ENCODE results near the gene NNMT. TPM values are rescaled to one million over a fixed set of nuclear protein-coding genes. Genes with fewer than 3 reads are reported as not detected.

NNMT gene
- polyA plus RNA-seq = 1 to 10 TPM in 1 of 3 donors, under 1 TPM in 1, not detected in 1; 0.68 to 1.0 TPM

DNA sequence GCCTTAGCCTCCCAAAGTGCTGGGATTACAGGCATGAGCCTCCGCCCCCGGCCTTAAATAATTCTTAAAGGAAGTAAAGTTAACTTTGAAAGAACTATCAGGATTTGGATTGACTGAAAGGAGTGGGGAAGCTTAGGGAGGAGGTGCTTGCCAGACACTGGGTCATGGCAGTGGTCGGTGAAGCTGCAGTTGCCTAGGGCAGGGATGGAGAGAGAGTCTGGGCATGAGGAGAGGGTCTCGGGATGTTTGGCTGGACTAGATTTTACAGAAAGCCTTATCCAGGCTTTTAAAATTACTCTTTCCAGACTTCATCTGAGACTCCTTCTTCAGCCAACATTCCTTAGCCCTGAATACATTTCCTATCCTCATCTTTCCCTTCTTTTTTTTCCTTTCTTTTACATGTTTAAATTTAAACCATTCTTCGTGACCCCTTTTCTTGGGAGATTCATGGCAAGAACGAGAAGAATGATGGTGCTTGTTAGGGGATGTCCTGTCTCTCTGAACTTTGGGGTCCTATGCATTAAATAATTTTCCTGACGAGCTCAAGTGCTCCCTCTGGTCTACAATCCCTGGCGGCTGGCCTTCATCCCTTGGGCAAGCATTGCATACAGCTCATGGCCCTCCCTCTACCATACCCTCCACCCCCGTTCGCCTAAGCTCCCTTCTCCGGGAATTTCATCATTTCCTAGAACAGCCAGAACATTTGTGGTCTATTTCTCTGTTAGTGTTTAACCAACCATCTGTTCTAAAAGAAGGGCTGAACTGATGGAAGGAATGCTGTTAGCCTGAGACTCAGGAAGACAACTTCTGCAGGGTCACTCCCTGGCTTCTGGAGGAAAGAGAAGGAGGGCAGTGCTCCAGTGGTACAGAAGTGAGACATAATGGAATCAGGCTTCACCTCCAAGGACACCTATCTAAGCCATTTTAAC is at the start of gene NNMT:
Gene NNMT, plus strand, starts transcription at position 724 of the 929 bp plus-strand sequence. Its CDS starts 158 bp downstream, at position 882.
- Mint-ChIP-seq H3K27ac (no peak within 1 kb of the TSS), H3K4me3 (no peak within 1 kb of the TSS), H3K27me3 (ENCODE audit: low read depth in 3 of 3) (peaks cover 2 to 16% (median 2%) of the 10 kb centered on the region in 3 donors)

DNA sequence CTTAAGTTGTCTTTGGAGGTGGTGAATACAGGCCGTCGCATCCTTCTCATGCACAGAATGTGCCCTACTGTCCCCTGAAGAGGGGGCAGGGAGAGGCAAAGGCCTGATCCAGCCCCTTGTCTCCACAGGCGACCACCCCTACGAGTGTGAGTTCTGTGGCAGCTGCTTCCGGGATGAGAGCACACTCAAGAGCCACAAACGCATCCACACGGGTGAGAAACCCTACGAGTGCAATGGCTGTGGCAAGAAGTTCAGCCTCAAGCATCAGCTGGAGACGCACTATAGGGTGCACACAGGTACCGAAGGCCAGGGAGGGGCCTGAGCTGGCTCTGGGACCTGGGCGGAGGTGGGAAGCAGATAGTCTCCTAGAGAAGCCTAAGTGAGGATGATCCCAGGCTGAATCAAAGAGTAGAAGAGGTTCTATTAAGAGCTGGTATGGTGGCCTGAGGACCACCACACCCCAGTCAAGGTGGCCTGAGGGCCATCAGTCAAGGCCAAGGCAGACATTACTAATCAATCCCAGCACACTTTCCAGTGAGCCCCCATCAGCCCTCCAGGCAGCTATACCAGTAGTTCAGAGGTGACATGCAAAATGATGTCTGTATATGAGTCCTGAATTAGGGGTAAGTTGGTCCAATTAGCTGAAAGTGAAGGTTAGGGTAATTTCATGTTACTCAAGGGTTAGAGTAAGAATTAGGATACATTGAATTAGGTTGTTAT is 49.0 kb upstream of the NNMT start:
- Mint-ChIP-seq H3K36me3 (peaks cover 13 to 34% (median 24%) of the 10 kb centered on the region in 3 donors), H3K4me3 (peak overlapping the region in 4 of 5 donors; percentile 10 to 70 (median 40)), H3K4me1 (peaks cover 29 to 52% of the 10 kb centered on the region in 2 donors), H3K27me3 (ENCODE audit: low read depth in 3 of 3) (peaks cover 0 to 20% (median 5%) of the 10 kb centered on the region in 3 donors), H3K9me3 (no peaks in the 10 kb centered on the region), H3K27ac (peak overlapping the region; percentile 32 to 84 (median 72))
- peak in 2 of 3 donors; percentile 31 to 34 for DNase-seq

More for the DNA sequence above, at the start of gene NNMT:
- Mint-ChIP-seq H3K4me1 (no peaks in the 10 kb centered on the region), H3K9me3 (peaks cover 0 to 2% (median 0%) of the 10 kb centered on the region in 6 donors), H3K36me3 (no peaks in the 10 kb centered on the region)
- DNase-seq = no peak

DNA sequence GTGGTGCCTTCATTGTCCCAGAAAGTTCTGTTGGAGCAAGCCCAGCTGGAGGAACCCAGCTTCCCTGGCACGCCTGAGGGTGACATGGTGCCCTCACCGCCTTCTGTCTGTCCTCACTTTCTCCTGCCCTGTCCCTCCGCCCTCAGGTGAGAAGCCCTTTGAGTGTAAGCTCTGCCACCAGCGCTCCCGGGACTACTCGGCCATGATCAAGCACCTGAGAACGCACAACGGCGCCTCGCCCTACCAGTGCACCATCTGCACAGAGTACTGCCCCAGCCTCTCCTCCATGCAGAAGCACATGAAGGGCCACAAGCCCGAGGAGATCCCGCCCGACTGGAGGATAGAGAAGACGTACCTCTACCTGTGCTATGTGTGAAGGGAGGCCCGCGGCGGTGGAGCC is 46.0 kb upstream of the NNMT start:
- peaks cover 14 to 31% (median 24%) of the 10 kb centered on the region in 3 donors for H3K36me3 Mint-ChIP-seq
- DNase-seq = no peak
- H3K4me1 Mint-ChIP-seq = peaks cover 25 to 41% of the 10 kb centered on the region in 2 donors
- H3K27ac Mint-ChIP-seq = peak overlapping the region in 1 of 6 donors; percentile 43
- no peaks in the 10 kb centered on the region for H3K9me3 Mint-ChIP-seq
- peaks cover 4 to 20% (median 15%) of the 10 kb centered on the region in 3 donors for H3K27me3 Mint-ChIP-seq (ENCODE audit: low read depth in 3 of 3)
- no peak overlapping the region for H3K4me3 Mint-ChIP-seq

DNA sequence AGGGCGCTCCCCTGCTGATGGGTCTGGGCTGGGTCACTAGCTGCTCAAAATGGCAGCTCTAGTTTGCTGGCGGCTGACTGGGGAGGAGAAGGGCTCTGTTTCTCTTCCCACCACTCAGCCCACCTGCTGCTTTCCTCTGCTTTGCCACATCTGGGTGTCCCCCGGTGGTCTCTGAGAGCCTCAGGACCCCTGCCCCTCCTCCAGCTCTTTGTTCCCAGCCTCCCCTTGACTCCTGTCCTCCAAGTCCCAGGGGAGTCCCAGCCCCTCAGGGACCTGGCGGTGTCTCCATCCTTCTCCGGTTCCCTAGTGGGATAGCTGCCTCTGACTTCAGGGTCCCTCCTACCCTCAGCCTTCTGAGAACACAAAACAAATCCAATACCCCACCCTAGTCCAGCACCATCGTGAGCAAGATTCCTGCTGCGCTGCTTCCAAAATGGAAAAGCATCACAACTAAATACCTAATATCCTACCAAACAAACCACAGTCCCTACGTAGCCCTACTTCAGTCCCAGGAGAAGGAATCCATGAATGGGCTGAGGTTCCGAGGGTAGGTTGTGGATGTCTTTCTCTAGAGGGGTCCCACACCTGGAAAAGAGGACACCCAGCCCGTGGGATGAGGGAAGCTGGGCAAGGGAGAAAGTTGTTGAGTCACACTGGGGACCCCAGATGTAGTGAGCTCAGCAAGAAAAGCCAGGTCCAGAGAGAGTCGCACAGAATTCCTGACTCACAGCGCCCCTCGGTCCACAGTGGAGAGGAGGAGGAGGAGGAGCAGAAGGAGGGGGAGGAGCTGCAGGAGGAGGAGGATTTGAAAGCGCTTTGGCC is 45.0 kb upstream of the NNMT start:
- H3K9me3 Mint-ChIP-seq = no peaks in the 10 kb centered on the region
- H3K27me3 Mint-ChIP-seq (ENCODE audit: low read depth in 3 of 3) = peaks cover 4 to 16% (median 15%) of the 10 kb centered on the region in 3 donors
- peak overlapping the region in 4 of 6 donors; percentile 62 to 69 (median 68) for H3K27ac Mint-ChIP-seq
- peaks cover 16 to 30% of the 10 kb centered on the region in 2 donors for H3K4me1 Mint-ChIP-seq
- H3K4me3 Mint-ChIP-seq = peak overlapping the region in 1 of 5 donors; percentile 2
- H3K36me3 Mint-ChIP-seq = peaks cover 18 to 35% (median 24%) of the 10 kb centered on the region in 3 donors
- DNase-seq = no peak

DNA sequence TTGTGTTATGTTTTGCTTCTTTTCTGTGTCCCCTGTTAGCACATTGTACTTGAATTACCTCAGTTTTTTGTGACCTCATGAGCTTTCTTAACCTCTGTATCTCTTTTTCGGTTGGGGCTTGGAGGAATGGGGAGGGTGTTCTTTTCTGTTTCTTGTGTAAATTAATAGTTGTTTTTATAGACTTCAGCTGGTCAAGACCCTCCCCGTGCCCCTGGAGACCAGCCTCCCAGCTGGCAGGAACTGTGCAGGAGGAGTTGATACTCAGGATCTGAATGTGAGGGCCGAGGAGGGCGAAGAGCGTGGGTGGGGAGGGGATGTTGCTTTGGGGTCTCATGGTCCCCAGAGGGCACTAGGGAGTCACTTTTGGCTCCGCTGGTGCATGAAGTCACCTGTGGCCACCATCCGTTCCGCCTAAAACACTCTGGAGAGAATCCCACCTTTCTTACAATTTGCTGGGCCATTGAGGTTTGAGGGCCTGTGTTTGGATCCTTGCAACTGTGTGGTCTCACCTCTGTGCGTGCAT is 44.3 kb upstream of the NNMT start:
- peak overlapping the region in 3 of 6 donors; percentile 40 to 68 (median 54) for H3K27ac Mint-ChIP-seq
- H3K4me1 Mint-ChIP-seq = peaks cover 10 to 24% of the 10 kb centered on the region in 2 donors
- no peak for DNase-seq
- H3K9me3 Mint-ChIP-seq = no peaks in the 10 kb centered on the region
- H3K4me3 Mint-ChIP-seq = peak overlapping the region in 1 of 5 donors; percentile 28
- peaks cover 14 to 30% (median 18%) of the 10 kb centered on the region in 3 donors for H3K36me3 Mint-ChIP-seq
- peaks cover 7 to 16% (median 13%) of the 10 kb centered on the region in 3 donors for H3K27me3 Mint-ChIP-seq (ENCODE audit: low read depth in 3 of 3)

DNA sequence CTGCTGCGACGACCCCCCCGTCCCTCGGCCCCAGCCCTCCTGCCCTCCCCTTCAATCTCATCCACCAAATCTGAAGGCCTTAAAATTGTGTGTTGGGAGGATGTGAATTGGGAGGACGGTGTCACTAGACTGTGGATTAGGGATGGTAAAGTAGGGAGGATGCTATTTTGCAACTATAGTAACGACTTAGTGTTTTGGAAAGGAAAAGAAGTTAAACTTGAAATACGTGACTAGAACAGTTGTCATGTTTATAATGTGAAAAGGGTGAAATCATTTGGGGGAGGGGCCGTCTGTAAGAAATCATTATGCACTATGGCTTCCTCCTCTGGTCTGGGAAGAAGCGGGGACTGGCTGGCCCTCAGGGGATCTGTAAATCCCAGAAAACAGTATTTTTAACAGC is 43.4 kb upstream of the NNMT start:
- H3K9me3 Mint-ChIP-seq = no peaks in the 10 kb centered on the region
- no peak overlapping the region for H3K4me3 Mint-ChIP-seq

DNA sequence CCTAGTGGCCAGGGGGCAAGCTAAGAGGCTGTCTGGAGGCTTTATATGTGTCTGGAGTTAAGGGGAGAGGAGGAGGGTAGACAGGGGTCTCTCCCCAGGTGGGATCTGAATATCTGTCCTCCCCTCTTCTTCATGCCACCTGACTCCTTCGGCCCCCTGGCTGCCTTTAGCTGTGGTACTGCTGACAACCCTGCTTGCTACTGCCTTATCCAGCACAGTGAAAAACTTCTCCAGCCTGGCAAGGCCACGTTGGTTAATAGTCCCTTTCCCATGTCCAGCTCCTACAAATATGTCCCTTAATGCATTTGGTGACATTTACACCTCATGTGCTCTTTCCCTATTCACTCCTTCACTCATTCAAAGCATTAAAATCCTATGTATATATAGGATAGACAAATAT is 42.4 kb upstream of the NNMT start:
- H3K4me3 Mint-ChIP-seq = no peak overlapping the region

More for the DNA sequence above, 43.4 kb upstream of the NNMT start:
- H3K27me3 Mint-ChIP-seq (ENCODE audit: low read depth in 3 of 3) = peaks cover 9 to 16% (median 13%) of the 10 kb centered on the region in 3 donors
- peaks cover 5 to 15% of the 10 kb centered on the region in 2 donors for H3K4me1 Mint-ChIP-seq
- peak overlapping the region in 5 of 6 donors; percentile 34 to 63 (median 55) for H3K27ac Mint-ChIP-seq
- DNase-seq = no peak
- H3K36me3 Mint-ChIP-seq = peaks cover 14 to 22% (median 18%) of the 10 kb centered on the region in 3 donors

DNA sequence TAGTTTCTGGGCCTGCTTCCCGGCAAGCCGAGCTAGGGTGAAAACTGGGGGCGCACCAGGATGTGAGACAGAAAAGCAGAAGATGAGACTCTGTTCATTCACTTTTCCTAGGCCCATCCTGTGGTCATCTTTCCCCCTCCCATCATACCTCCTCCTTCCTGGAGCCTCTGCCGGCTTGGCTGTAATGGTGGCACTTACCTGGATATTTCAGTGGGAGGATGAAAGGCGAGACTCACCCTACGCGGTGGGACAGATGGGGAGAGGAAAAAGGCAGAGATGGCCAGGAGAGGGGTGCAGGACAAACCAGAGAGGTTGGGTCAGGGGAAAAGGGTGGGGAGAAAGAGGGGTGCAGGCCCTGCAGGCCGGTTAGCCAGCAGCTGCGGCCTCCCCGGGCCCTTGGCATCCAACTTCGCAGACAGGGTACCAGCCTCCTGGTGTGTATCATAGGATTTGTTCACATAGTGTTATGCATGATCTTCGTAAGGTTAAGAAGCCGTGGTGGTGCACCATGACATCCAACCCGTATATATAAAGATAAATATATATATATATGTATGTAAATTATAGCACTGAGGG is 41.5 kb upstream of the NNMT start:
- H3K4me1 Mint-ChIP-seq = peaks cover 8 to 14% of the 10 kb centered on the region in 2 donors
- peaks cover 12 to 22% (median 21%) of the 10 kb centered on the region in 3 donors for H3K27me3 Mint-ChIP-seq (ENCODE audit: low read depth in 3 of 3)
- no peak overlapping the region for H3K4me3 Mint-ChIP-seq
- H3K27ac Mint-ChIP-seq = peak overlapping the region in 3 of 6 donors; percentile 5 to 42 (median 29)
- H3K36me3 Mint-ChIP-seq = peaks cover 14 to 18% (median 15%) of the 10 kb centered on the region in 3 donors
- DNase-seq = no peak
- no peaks in the 10 kb centered on the region for H3K9me3 Mint-ChIP-seq

More for the DNA sequence above, 42.4 kb upstream of the NNMT start:
- DNase-seq = no peak
- Mint-ChIP-seq H3K4me1 (peaks cover 6 to 10% of the 10 kb centered on the region in 2 donors), H3K9me3 (no peaks in the 10 kb centered on the region), H3K36me3 (peaks cover 14 to 18% (median 16%) of the 10 kb centered on the region in 3 donors), H3K27ac (peak overlapping the region in 4 of 6 donors; percentile 2 to 63 (median 40)), H3K27me3 (ENCODE audit: low read depth in 3 of 3) (peaks cover 11 to 19% (median 15%) of the 10 kb centered on the region in 3 donors)

DNA sequence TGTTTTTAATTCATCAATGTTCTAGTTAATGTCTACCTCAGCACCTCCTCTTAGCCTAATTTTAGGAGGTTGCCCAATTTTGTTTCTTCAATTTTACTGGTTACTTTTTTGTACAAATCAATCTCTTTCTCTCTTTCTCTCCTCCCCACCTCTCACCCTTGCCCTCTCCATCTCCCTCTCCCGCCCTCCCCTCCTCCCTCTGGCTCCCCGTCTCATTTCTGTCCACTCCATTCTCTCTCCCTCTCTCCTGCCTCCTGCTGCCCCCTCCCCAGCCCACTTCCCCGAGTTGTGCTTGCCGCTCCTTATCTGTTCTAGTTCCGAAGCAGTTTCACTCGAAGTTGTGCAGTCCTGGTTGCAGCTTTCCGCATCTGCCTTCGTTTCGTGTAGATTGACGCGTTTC is 40.9 kb upstream of the NNMT start:
- Mint-ChIP-seq H3K4me1 (peaks cover 7 to 14% of the 10 kb centered on the region in 2 donors), H3K36me3 (peaks cover 10 to 16% (median 12%) of the 10 kb centered on the region in 3 donors), H3K4me3 (no peak overlapping the region), H3K9me3 (no peaks in the 10 kb centered on the region), H3K27me3 (ENCODE audit: low read depth in 3 of 3) (peaks cover 15 to 24% (median 24%) of the 10 kb centered on the region in 3 donors), H3K27ac (peak overlapping the region in 1 of 6 donors; percentile 6)
- DNase-seq = no peak

DNA sequence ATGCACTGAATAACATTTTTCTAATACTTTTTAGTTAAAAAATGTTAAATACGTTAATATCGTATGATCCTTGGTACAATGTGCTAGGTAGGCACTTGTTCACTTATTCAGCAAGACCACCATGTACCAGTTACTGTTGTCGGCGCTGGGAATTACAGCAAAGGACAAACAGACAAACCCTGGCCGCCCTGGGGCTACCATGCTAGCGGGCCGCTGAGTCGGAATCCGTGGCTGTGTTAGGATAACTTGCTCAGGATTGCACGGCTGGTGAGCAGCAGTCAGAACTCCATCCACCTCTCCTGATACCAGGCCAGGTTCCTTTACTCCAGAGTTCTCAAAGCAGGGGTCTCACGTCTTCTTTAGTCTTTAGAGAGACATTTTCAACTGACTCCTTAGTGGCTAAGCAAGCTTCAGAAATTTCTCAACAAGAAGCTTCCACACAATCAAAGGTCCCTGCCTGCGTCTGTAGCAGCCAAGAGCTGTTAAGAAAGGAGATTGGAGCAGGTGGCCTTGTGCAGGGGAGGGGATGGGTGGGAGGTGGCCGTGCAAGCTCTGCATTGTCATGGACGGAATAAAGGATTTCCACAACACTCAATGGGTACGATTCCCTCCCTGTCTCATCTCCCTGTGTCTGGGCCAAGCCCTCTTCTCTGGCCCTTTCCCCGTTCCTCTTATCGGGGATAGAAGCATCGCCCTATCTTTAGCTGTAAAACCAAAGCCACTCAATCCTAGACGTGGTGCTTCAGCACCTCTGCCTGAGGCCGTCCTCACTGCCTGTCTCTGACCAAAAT is 39.8 kb upstream of the NNMT start:
- H3K36me3 Mint-ChIP-seq = peaks cover 3 to 9% (median 8%) of the 10 kb centered on the region in 3 donors
- H3K4me3 Mint-ChIP-seq = no peak overlapping the region
- no peak for DNase-seq
- peaks cover 6 to 12% of the 10 kb centered on the region in 2 donors for H3K4me1 Mint-ChIP-seq
- no peaks in the 10 kb centered on the region for H3K9me3 Mint-ChIP-seq
- H3K27ac Mint-ChIP-seq = peak overlapping the region in 5 of 6 donors; percentile 2 to 45 (median 12)
- H3K27me3 Mint-ChIP-seq (ENCODE audit: low read depth in 3 of 3) = peaks cover 15 to 30% (median 23%) of the 10 kb centered on the region in 3 donors

DNA sequence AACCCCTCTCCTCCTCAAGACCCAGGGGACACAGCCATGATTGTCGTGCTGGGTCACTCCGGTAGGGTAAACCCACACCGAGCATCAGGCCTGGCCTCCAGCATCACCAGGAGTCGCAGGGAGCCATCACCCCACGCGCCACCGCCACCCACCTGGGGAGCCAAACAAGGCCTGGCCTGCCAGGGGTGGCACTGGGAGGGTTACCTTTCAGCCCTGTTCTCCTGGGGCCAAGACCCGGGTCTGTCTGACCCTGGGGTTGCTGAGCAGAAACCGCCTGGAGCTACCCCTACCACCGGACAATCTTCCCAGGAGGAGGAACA is 39.3 kb upstream of the NNMT start:
- Mint-ChIP-seq H3K4me3 (no peak overlapping the region), H3K4me1 (peaks cover 6 to 7% of the 10 kb centered on the region in 2 donors), H3K27ac (peak overlapping the region in 3 of 6 donors; percentile 2 to 45 (median 6)), H3K36me3 (peaks cover 0 to 9% (median 6%) of the 10 kb centered on the region in 3 donors), H3K9me3 (no peaks in the 10 kb centered on the region), H3K27me3 (ENCODE audit: low read depth in 3 of 3) (peaks cover 15 to 32% (median 21%) of the 10 kb centered on the region in 3 donors)
- DNase-seq = no peak

Data from immature natural killer cell (primary cell).